Measurements from ENCODE around the gene F13A1. TPM values are rescaled to one million over a fixed set of nuclear protein-coding genes. Genes with fewer than 3 reads are reported as not detected.

F13A1 gene
- total RNA-seq, 4 donors from 2014 or later: 110 to 530 (median 347) TPM

GRCh38 chr6:6317825-6318733 lies 2.4 kb downstream of the F13A1 start:
- TF ChIP-seq, protein P1, sequence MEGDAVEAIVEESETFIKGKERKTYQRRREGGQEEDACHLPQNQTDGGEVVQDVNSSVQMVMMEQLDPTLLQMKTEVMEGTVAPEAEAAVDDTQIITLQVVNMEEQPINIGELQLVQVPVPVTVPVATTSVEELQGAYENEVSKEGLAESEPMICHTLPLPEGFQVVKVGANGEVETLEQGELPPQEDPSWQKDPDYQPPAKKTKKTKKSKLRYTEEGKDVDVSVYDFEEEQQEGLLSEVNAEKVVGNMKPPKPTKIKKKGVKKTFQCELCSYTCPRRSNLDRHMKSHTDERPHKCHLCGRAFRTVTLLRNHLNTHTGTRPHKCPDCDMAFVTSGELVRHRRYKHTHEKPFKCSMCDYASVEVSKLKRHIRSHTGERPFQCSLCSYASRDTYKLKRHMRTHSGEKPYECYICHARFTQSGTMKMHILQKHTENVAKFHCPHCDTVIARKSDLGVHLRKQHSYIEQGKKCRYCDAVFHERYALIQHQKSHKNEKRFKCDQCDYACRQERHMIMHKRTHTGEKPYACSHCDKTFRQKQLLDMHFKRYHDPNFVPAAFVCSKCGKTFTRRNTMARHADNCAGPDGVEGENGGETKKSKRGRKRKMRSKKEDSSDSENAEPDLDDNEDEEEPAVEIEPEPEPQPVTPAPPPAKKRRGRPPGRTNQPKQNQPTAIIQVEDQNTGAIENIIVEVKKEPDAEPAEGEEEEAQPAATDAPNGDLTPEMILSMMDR (IDR thresholded peaks at IDR 0.05; ENCODE audit: low read depth): no peak

GRCh38 chr6:6317386-6317785 lies 3.1 kb downstream of the F13A1 start:
- TF ChIP-seq, protein P1 (IDR thresholded peaks at IDR 0.05; ENCODE audit: low read depth): no peak

DNA sequence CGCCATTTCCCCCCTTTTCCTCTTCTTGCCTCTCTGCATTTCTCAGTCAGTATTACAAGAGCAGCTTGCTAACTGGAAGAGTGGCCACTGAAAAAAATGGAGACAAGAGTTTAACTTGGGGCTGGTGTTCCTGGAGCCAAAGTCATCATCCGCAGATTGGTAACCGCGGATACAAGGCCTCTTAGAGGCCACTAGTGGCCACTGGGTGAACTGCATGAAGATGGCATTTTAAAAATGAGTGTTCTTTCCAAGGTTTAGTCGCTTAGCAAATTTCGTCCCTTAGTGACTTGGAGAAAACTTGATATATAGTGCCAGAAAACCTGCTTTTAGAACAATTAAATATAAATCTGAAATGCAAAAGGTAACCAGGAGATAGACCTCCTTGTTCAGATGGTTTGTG lies 4.8 kb downstream of the F13A1 start:
- TF ChIP-seq, protein P1 (IDR thresholded peaks at IDR 0.05; ENCODE audit: low read depth): no peak

DNA sequence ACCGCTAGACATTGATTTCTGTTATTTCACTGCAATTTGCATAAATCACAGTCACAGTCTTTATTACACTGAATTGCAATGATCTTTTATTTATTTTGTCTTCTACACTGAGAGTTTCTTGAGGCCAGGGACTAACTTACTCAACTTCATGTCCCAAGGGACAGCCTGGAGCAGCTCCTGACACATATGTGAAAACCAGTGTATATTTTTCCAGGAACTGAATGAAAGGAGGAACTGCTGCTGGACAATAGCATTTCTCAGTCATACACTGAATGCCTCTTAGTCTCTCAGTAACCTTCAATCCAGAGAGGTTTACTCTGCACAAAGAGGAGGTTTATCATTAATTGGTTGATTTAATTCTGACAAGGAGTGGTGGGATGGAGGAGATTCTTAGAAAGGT lies 5.9 kb downstream of the F13A1 start:
- TF ChIP-seq, protein P1 (IDR thresholded peaks at IDR 0.05; ENCODE audit: low read depth): no peak

GRCh38 chr6:6312901-6313441 lies 7.5 kb downstream of the F13A1 start:
- TF ChIP-seq, protein P1 (IDR thresholded peaks at IDR 0.05; ENCODE audit: low read depth): no peak

DNA sequence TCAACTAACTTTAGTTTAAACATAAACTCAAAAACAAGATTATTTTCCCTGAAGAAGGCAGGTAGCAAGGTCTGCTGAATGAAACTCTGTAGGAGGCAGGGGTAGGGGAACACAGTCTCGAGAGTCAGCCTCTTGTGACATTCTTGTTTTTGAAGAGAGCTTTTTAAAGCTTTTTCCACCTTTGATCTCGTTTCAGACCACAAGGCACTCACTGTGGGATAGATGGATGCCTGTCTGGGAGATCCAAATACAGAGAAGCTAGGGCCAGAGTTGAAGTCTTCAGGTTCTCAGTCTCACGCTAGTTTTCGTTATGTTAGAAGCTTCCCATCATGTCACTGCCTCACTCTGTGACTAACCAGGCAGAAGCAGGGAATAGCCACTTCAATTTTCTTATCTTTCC lies 14.9 kb downstream of the F13A1 start:
- TF ChIP-seq, protein P1 (IDR thresholded peaks at IDR 0.05; ENCODE audit: low read depth): no peak

- TF ChIP-seq, protein P1 (IDR thresholded peaks at IDR 0.05; ENCODE audit: low read depth): no peak
Measured at GRCh38 chr6:6293317-6293716, 27.1 kb downstream of the F13A1 start.

Data from subcutaneous adipose tissue (tissue), 4 donors.